CD4-positive, alpha-beta T cell treated with Interleukin-17A for 1 hour (primary cell): Measurements from ENCODE around the gene KNTC1.
"Not testable (repeated sequence)": the region's sequence is repeated elsewhere in the genome, so short reads cannot be mapped to it uniquely, and the experiment has no call there.

ENCODE experiments used
- DNase-seq: peaks from one replicate; pipeline ENCODE4 v3.0.0-alpha.2; 2020

The KNTC1 gene, protein sequence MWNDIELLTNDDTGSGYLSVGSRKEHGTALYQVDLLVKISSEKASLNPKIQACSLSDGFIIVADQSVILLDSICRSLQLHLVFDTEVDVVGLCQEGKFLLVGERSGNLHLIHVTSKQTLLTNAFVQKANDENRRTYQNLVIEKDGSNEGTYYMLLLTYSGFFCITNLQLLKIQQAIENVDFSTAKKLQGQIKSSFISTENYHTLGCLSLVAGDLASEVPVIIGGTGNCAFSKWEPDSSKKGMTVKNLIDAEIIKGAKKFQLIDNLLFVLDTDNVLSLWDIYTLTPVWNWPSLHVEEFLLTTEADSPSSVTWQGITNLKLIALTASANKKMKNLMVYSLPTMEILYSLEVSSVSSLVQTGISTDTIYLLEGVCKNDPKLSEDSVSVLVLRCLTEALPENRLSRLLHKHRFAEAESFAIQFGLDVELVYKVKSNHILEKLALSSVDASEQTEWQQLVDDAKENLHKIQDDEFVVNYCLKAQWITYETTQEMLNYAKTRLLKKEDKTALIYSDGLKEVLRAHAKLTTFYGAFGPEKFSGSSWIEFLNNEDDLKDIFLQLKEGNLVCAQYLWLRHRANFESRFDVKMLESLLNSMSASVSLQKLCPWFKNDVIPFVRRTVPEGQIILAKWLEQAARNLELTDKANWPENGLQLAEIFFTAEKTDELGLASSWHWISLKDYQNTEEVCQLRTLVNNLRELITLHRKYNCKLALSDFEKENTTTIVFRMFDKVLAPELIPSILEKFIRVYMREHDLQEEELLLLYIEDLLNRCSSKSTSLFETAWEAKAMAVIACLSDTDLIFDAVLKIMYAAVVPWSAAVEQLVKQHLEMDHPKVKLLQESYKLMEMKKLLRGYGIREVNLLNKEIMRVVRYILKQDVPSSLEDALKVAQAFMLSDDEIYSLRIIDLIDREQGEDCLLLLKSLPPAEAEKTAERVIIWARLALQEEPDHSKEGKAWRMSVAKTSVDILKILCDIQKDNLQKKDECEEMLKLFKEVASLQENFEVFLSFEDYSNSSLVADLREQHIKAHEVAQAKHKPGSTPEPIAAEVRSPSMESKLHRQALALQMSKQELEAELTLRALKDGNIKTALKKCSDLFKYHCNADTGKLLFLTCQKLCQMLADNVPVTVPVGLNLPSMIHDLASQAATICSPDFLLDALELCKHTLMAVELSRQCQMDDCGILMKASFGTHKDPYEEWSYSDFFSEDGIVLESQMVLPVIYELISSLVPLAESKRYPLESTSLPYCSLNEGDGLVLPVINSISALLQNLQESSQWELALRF (N-terminal part only)

GRCh38 chr12:122526683-122527477 is at the start of gene KNTC1, which contains the start of gene RSRC2:
KNTC1 (plus strand) TSS chr12:122527249; CDS start chr12:122530064, 2,815 bp downstream.
RSRC2 (minus strand) TSS chr12:122526936; CDS start chr12:122526853, 83 bp downstream.
- peak; percentile 100 for DNase-seq

DNA sequence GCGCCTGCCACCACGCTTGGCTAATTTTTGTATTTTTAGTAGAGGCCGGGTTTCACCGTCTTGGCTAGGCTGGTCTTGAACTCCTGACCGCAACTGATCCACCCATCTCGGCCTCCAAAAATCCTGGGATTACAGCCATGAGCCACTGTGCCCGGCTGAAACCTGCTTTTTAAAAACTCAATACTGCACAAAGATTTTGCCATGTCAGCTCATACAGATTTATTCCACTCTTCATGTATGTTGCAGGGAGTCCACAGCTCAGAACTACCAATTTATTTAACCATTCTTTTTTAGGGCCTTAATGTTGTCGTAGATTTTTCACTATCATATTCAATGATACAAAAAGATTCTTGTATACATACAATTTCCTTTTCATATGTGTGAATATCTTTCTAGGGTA is 46.3 kb upstream of the KNTC1 start:
- no peak for DNase-seq

GRCh38 chr12:122481861-122482260 is 45.2 kb upstream of the KNTC1 start:
- DNase-seq = no peak

- DNase-seq = no peak
These were observed 43.1 kb upstream of the KNTC1 start for GRCh38 chr12:122483969-122484368.

DNA sequence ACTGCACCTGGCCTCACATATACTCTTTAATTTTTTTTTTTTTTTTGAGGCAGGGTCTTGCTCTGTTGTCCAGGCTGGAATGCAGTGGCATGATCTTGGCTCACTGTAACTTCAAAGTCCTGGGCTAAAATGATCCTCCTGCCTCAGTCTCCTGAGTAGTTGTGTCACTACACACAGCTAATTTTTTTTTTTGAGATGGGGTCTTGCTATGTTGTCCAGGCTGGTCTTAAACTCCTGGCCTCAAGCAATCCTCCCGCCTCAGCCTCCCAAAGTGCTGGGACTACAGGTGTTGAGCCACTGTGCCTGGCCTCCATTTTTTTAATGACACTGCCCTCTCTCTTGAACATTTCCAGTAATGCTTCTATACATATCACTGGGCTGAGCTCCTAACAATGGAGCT is 42.7 kb upstream of the KNTC1 start:
- not testable (repeated sequence) for DNase-seq

- DNase-seq = not testable (repeated sequence)
These were observed 40.7 kb upstream of the KNTC1 start for GRCh38 chr12:122486360-122486759.

- DNase-seq = no peak
These were observed 40.1 kb upstream of the KNTC1 start for GRCh38 chr12:122486805-122487426.

DNA sequence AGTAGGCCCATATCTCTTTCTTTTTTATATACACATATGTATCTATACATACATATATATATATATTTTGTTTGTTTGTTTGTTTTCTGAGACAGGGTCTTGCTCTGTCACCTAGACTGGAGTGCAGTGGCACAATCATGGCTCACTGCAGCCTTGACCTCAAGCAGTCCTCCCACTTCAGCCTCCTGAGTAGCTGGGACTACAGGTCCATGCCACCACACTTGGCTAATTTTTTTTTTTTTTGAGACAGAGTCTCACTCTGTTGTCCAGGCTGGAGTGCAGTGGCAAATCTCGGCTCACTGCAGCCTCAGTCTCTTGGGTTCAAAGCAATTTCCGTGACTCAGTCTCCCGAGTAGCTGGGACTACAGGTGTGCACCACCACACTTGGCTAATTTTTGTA is 39.2 kb upstream of the KNTC1 start:
- DNase-seq = not testable (repeated sequence)

DNA sequence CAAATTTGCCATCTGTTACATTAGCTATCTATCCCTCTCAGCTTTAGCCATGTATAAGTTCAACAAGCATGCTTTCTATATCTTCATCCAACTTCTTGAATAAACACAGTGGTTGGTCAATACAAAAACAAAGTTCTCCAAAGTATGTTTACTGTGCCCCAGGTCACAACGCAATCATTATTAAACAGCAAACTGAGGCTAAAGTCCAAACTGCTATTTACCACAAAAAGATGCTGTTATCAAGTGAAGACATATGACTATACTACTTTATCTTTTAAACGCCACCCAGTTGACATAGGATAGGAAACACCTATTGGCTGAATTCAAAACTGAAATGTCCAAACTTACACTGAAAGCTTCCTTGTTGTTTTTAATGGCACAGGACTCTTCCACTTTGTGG is 38.0 kb upstream of the KNTC1 start:
- no peak for DNase-seq

- DNase-seq = no peak
These were observed 35.1 kb upstream of the KNTC1 start for GRCh38 chr12:122491991-122492390.

DNA sequence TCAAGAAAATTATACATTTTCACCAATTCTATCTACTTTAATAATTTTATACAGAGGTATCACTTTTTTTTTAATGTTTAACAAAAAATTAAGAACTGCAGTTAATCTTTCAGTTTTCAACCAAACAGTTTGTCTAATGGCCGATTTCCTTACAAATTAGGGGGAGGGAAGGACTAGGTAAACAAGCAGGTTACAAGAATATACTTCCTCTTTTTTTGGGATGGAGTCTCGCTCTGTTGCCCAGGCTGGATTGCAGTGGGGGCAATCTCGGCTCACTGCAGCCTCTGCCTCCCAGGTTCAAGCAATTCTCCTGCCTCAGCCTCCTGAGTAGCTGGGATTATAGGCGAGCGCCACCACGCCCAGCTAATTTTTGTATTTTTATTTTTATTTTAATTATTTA is 33.8 kb upstream of the KNTC1 start:
- DNase-seq = not testable (repeated sequence)

DNA sequence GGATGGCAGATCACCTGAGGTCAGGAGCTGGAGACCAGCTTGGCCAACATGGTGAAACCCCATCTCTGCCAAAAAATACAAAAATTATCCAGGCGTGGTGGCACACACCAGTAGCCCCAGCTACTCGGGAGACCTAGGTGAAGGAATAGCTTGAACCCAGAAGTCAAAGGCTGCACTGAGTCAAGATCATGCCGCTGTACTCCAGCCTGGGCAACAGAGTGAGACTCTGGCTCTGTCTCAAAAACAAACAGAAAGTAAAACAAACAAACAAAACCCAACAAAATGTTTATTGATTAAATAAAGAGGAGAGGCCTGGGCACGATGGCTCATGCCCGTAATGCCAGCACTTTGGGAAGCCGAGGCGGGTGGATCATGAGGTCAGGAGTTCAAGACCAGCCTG is 31.8 kb upstream of the KNTC1 start:
- no peak for DNase-seq

GRCh38 chr12:122499991-122500684 is 26.9 kb upstream of the KNTC1 start:
- DNase-seq = peak; percentile 54

DNA sequence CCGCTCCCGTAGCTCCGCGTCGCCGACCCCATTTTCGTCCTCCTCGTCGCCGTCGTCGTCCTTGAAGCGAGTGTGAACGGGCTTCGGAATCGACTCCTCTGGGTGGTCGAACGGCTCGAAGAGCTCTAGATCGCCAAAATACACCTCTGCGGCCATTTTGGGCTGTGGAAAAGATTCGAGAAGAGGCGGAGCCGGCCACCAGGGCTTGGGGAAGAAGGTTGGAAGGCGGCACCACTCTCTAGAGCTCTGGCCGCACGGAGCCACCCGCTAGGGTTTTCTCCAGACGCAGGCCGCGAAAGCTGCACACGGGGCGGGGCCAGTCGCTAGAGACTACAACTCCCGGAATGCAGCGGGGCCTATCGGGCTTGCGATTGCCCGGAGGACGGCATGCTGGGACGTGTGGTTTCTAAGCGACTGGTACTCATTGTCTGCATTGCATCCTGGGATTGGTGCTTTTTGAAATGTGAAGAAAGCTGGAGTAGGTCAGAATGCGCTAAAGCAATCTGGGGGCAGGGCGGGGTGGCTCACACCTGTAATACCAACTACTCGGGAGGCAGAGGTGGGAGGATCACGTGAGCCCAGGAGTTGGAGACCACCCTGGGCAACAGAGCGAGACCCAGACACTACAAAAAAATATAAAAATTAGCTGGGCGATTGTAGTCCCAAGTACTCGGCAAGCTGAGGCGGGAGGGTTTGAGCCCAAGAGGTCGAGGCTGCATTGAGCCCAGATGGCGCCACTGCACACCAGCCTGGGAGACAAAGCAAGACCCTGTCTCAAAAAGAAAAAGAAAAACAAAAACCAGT is 26.2 kb upstream of the KNTC1 start, which contains the start of gene ZCCHC8:
TSS of gene ZCCHC8 (minus strand) at position 248 of the 804 bp plus-strand sequence. CDS start at position 156, 92 bp downstream.
- peak; percentile 97 for DNase-seq

- no peak for DNase-seq
These were observed 25.5 kb upstream of the KNTC1 start for GRCh38 chr12:122501489-122501989.

DNA sequence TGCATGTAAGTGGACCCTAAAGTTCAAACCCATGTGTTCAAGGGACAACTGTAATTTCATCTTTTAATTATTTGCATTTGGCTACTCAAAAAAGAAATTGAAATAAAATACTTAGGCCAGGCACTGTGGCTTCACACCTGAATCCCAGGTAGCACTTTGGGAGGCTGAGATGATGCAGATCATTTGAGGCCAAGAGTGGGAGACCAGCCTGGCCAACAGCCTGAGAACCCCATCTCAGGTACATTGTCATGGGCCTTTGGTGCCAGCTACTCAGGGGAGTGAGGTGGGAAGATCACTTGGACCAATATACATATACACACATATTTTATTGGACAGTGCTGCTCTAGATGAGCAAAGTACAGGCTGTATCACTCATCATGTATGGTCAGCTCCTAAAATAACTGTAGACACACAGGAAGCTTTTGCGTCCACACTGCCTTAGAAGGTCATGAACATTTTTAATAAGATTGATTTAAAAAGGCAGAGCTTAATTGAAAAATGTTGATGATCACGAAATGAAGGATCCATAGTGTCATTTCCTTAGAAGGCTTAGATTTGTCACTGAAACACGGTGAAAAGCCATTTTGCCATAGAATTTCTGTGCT is 23.8 kb upstream of the KNTC1 start:
- DNase-seq = no peak

- no peak for DNase-seq
These were observed 23.1 kb upstream of the KNTC1 start for GRCh38 chr12:122503783-122504590.

DNA sequence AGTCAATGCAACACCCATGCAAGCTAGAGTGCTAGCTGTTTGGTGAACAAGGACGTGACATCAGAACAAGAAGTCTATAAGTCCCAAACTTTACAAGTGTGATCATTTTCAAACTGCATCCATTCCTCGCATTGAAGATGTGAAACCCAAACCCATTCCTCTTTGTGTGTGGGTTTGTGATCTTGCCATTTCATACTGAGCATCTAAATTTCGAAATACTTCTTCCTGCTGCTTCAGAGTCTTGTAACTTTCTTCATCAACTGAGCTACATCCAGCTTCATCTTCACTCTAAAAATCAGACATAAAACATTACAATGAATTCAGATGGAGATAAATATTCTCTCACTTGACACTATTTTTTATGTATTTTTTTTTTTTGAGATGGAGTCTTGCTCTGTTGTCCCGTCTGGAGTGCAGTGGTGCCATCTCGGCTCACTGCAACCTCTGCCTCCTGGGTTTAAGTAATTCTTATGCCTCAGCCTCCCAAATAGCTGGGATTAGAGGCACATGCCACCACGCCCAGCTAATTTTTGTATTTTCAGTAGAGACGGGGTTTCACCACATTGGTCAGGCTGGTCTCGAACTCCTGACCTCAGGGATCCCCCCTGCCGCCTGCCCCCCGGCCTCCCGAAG is 21.5 kb upstream of the KNTC1 start:
- DNase-seq = no peak
